Renal cortex interstitium (tissue), 11 donors: ENCODE results near the gene SHF. TPM values are rescaled to one million over a fixed set of nuclear protein-coding genes. Genes with fewer than 3 reads are reported as not detected.
"Not testable (repeated sequence)": the region's sequence is repeated elsewhere in the genome, so short reads cannot be mapped to it uniquely, and the experiment has no call there.

ENCODE experiments used
- DNase-seq, 11 donors: peaks; one replicate each; pipeline ENCODE4 v3.0.0-alpha.2; 2013; ENCODE audit warnings: low read depth in 9 of 11, low spot score in 4 of 11; ENCODE audit errors: extremely low read depth in 1 of 11
- polyA plus RNA-seq, 3 donors: library from polyadenylated mRNA; unstranded; fragments of 120-200 nt; gene quantifications; one replicate each; pipeline ENCODE4 v1.2.1, GENCODE V29; 2013; ENCODE audit not compliant: insufficient read length in 3 of 3

Gene SHF
- polyA plus RNA-seq, 3 donors = 15.0 to 20.4 (median 16.5) TPM

DNA sequence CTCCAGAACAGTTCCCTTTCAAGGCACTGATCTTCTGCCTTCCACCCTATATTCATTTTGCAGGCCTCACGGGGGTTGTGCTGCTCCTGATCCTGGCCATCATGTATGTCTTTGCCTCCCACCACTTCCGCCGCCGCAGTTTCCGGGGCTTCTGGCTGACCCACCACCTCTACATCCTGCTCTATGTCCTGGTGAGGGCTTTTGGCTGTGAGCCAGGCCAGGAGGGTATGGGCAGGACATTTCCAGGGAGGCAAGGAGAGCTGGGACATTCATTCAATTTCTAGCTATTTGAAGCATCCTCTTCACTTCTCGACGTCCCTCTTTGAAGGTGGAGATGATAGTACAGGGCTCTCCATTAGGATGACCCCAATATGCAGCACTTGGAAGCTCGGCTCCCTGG is 32.0 kb downstream of the SHF start:
- DNase-seq = no peak

DNA sequence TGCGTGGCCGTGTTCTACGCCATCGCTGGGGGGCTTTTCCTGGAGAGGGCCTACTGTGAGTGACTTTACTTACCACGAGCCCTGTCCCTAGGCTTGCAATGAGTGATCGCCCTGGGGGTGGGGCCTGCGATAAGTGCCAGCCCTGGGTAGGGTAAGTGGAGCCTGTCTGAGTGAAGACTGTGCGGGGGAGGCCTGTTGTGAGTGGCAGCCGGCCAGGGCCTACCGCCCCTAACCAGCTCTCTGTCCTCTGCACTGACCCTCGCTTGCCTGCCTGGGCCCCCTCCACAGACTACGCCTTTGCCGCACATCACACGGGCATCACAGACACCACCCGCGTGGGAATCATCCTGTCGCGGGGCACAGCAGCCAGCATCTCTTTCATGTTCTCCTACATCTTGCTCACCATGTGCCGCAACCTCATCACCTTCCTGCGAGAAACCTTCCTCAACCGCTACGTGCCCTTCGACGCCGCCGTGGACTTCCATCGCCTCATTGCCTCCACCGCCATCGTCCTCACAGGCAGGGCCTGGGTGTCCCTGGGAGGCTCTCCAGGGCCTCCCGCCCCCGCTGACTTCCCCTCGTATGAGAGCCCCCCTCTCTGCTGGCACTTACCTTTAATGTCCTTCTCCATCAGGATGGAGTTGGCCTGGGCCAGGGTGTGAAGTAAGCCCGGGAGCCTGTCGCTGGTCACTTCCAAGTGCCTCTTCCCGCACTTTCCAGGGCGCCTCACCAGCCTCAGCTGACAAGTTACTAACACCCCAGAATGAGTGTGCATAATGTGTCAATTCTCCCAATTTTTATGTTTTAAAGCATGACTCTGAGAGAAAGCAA is 35.6 kb downstream of the SHF start:
- no peak for DNase-seq

- DNase-seq = no peak
Measured at GRCh38 chr15:45150997-45151396, 36.8 kb downstream of the SHF start.

DNA sequence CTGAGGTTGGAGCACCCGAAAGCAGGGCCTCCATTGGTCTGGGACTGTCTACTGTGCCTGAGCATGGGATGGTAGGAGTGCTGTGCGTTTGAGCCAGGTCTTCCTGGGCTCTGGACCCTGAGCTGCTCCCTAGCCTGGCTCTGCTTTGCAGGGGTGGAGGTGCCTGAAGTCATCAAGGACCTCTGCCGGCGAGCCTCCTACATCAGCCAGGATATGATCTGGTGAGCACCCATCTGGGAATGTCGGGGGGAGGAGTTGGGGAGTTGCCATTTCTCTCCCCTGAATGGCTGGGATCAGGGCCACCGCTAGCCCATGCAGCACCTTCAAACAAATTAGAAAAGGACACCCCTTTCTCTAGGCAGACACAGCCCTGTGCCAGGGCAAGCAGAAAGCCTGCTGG is 37.3 kb downstream of the SHF start:
- no peak for DNase-seq

GRCh38 chr15:45149060-45149459 is 38.7 kb downstream of the SHF start:
- no peak for DNase-seq

DNA sequence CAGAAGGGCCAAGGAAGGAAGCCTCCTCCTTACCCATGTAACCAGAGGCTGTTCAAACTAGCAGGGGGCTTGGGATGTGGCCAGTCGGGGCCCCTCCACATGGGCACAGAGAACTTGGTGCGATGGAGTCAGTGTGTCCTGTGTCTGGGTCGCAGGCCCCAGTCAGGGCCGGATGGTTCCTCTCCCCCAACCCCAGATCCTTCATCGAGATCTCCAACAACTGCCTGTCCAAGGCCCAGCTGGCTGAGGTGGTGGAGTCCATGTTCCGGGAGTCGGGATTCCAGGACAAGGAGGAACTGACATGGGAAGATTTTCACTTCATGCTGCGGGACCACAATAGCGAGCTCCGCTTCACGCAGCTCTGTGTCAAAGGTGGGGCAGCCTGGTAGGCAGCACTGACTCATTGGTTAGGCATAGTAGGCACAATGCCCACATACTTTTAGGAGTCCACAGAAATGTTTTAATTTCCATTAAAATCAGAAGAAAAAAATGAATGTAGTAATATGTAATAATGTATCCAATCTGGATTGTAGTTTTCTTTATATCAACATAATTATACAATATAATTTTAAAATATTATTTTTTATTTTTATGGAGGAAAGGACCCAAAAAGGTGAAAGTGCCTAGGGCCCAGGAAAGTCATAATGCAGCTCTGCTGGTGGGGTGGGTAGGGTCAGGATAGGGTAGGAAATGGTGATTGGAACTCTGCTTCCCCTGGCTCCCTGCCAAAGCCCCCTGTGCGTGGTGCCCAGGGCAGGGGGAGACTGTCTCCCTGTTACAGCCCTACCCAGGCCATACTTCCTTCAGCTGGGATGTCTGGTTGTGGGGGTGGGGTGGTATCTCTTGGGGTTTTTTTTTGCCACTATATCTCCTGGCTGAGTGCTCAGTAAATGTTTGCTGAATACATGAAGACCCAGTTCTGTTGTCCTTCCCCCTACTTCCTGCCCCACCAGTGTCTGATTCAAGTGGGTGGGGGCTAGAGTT is 39.4 kb downstream of the SHF start:
- DNase-seq = no peak

DNA sequence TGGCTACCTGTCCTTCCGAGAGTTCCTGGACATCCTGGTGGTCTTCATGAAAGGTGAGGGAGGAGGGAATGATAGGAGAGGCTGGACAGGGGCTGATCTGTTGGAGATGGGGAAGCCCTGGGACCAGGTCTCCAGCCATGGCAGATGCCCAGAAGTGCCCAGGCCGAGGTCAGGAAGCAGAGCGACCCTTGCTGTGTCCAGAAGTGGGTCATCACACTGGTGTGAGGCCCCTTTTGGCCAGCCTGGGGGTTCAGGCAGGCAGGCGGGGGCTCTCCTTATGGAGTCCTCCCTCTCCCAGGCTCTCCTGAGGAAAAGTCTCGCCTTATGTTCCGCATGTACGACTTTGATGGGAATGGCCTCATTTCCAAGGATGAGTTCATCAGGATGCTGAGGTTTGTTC is 40.2 kb downstream of the SHF start:
- no peak for DNase-seq

DNA sequence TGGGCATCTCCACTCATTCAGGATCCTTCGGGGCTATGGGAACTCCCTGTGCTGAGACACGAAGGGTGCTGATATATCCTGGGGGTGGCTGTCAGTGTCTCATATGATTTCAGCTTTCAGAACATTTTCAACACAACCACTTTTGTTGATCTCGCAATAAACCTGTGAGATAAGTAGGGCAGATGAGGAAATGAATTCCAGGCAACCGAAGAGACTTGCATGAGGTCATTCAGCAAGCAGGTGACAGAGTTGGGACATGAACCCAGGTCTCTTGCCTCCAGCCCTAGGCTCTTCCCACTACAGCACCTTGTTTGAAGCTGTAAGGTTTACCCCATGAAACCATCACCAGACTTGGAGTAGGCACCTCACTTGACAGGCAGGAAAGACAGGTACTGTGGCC is 41.4 kb downstream of the SHF start:
- no peak for DNase-seq

GRCh38 chr15:45144775-45145174 is 43.0 kb downstream of the SHF start:
- no peak for DNase-seq

- no peak for DNase-seq
Measured at GRCh38 chr15:45143946-45144345, 43.8 kb downstream of the SHF start.

GRCh38 chr15:45143056-45143455 is 44.7 kb downstream of the SHF start:
- DNase-seq = no peak

GRCh38 chr15:45141386-45141785 is 46.4 kb downstream of the SHF start:
- DNase-seq = no peak

- no peak for DNase-seq
Measured at GRCh38 chr15:45140557-45141250, 47.1 kb downstream of the SHF start.

DNA sequence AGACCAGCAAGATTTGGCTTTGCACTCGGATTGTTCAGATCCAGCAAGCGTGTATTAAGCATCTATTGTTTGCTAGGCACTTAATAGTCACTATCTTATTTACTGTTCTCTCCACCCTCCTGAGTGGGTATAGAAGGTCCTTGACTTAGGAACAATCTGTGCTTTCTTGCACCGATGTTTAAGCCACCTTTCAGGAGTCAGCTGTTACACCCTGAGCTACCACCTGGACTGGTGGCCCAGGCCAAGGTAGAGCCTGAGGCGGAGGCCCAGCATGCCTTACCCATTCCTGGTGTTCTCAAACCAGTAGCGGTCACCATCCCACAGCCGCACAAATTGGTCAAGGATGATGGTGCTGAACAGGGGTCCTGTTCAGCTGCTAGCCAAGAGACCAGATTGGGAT is 48.0 kb downstream of the SHF start:
- DNase-seq = no peak

DNA sequence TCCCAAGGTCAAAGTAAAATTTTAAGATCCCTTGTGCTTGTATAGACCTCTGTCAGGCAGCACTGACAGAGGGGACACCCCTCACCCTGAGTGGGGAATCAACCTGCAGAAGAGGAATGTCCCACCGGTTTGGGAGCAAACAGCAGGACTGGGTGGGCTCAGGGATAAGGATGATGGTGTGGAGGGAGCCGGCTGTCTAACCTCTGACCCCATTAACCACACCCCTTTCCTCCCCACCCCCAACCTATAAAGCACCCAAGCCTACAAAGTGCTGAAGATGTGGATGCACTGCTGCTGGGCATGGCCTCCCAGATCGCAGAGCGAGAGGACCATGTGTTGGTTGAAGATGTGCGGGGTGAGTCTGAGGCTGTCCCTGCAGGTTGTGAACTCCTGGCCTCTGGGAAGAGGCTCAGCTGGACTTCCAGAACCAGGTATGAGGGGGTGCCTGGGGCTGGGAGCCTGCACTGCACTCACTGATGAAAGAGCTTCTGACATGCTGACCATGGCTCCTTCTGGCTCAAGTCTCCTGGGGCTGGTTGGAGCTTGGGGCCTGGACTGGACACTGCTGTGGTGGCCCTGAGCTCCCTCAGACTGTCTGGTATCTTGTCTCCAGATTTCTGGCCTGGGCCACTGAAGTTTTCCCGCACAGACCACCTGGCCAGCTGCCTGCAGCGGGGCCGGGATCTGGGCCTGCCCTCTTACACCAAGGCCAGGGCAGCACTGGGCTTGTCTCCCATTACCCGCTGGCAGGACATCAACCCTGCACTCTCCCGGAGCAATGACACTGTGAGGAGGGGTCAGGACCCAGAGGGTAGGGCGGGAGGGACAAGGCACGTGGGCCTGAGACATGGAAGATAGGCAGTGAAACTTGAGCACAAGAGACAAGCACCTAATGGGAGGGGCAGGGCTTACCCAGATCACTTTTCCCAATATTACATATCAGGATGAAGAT is 48.7 kb downstream of the SHF start:
- DNase-seq = no peak

DNA sequence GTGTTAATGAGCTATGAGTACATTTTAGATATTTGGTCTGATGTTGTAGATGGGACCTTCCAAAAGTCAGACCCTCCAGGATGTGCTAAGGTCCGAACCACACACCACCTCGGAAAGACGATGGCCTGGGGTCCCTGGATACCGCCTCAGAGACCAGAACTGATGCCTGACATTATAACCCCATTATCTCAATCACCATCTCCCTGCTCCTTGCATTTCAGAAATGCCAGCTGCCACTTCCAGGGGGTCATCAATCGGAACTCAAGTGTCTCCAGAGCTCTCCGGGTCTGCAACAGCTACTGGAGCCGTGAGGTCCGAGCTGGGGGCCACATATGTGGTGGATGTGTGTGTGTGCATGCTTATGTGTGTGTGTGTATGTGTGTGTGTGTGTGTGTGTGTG is 50.1 kb downstream of the SHF start:
- no peak for DNase-seq

DNA sequence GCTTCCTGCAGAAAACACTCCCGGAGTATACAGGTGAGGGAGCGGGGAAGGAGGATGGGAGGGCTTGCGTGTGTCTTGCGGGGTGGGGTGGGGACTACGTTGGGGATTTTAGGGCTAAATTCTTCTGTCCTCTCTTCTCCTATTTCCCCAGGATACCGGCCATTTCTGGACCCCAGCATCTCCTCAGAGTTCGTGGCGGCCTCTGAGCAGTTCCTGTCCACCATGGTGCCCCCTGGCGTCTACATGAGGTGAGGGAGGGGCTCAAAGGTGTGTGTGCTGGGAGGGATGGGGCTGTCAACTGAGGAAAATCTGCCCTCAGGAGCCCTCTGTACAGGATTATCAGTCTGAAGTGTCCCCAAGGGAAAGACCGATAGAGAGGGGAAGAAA is 51.4 kb downstream of the SHF start:
- DNase-seq = no peak

- not testable (repeated sequence) for DNase-seq
Measured at GRCh38 chr15:45135705-45136377, 51.9 kb downstream of the SHF start.
